Hindlimb muscle (tissue), 1 donor: ENCODE data around the gene SMTNL1. TPM values are rescaled to one million over a fixed set of nuclear protein-coding genes. Genes with fewer than 3 reads are reported as not detected.

Source experiments
- DNase-seq: peaks from one replicate; pipeline ENCODE4 v3.0.0-alpha.2; 2013
- polyA plus RNA-seq: library from polyadenylated mRNA; unstranded; fragments of 120-200 nt; gene quantifications from one replicate; pipeline ENCODE4 v1.2.1, GENCODE V29; 2013; ENCODE audit not compliant: insufficient read length

SMTNL1 gene
- polyA plus RNA-seq, 1 donor: 148 TPM

GRCh38 chr11:57546869-57547475 is 9.6 kb downstream of the SMTNL1 start:
- DNase-seq: no peak

- DNase-seq: no peak
Observed at GRCh38 chr11:57547854-57548377, 10.5 kb downstream of the SMTNL1 start.

GRCh38 chr11:57549983-57550382 is 12.6 kb downstream of the SMTNL1 start:
- no peak for DNase-seq

- no peak for DNase-seq
Observed at GRCh38 chr11:57551941-57552340, 14.5 kb downstream of the SMTNL1 start.

GRCh38 chr11:57552479-57552878 is 15.1 kb downstream of the SMTNL1 start:
- DNase-seq: no peak

GRCh38 chr11:57555393-57555792 is 18.0 kb downstream of the SMTNL1 start:
- DNase-seq: no peak

- no peak for DNase-seq
Observed at GRCh38 chr11:57556041-57556440, 18.6 kb downstream of the SMTNL1 start.

- DNase-seq: no peak
Observed at GRCh38 chr11:57560146-57560545, 22.8 kb downstream of the SMTNL1 start.

GRCh38 chr11:57562596-57562995 is 25.2 kb downstream of the SMTNL1 start:
- DNase-seq: no peak

GRCh38 chr11:57566005-57566904 is 28.9 kb downstream of the SMTNL1 start:
- DNase-seq: peak; percentile 27

- peak; percentile 32 for DNase-seq
Observed at GRCh38 chr11:57566905-57567514, 29.6 kb downstream of the SMTNL1 start.

GRCh38 chr11:57567515-57568329 is 30.3 kb downstream of the SMTNL1 start, which contains the start of gene UBE2L6:
Gene UBE2L6 (minus strand): TSS chr11:57567672. CDS start chr11:57567611, 61 bp downstream.
- DNase-seq: peak; percentile 68

- DNase-seq: peak; percentile 87
Observed at GRCh38 chr11:57568330-57568766, 31.0 kb downstream of the SMTNL1 start.

- DNase-seq: no peak
Observed at GRCh38 chr11:57571606-57572005, 34.2 kb downstream of the SMTNL1 start.

- no peak for DNase-seq
Observed at GRCh38 chr11:57574061-57574460, 36.7 kb downstream of the SMTNL1 start.

- DNase-seq: no peak
Observed at GRCh38 chr11:57584341-57584740, 46.9 kb downstream of the SMTNL1 start.

- no peak for DNase-seq
Observed at GRCh38 chr11:57585301-57585700, 47.9 kb downstream of the SMTNL1 start.

GRCh38 chr11:57586711-57587245 is 49.4 kb downstream of the SMTNL1 start:
- no peak for DNase-seq

GRCh38 chr11:57588046-57588710 is 50.8 kb downstream of the SMTNL1 start:
- no peak for DNase-seq

- no peak for DNase-seq
Observed at GRCh38 chr11:57596266-57596885, 59.0 kb downstream of the SMTNL1 start.

- DNase-seq: peak; percentile 51
Observed at GRCh38 chr11:57597461-57597915, 60.1 kb downstream of the SMTNL1 start, which contains the start of gene SERPING1. Gene SERPING1 (plus strand): TSS chr11:57597685. CDS start chr11:57598271, 586 bp downstream.
